ENCODE data around the gene ANK3.

DNA sequence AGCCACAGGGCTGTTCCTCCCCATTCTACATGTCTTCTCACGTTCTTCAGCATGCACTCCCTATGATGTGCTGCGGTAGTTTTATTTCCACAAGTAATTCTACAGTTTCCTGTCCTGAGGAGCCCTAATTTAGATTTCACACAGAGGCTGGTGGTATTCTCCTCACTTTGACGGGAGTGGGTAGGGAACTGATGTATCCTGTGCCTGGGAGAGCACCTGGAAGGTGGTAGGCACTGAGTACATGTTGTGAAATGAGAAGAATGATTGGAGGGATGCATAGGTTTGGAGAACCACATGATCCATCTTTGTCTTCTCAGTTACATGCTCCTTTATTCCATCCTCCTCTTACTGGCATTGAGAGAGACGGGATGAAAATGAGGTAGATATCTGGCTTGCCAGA, 365.2 kb downstream of the ANK3 start:
- TF ChIP-seq CTCF (IDR thresholded peaks at IDR 0.05) (no peak), POLR2A (IDR thresholded peaks at IDR 0.05) (no peak)
